ENCODE results near the gene MED17.

MED17 gene

DNA sequence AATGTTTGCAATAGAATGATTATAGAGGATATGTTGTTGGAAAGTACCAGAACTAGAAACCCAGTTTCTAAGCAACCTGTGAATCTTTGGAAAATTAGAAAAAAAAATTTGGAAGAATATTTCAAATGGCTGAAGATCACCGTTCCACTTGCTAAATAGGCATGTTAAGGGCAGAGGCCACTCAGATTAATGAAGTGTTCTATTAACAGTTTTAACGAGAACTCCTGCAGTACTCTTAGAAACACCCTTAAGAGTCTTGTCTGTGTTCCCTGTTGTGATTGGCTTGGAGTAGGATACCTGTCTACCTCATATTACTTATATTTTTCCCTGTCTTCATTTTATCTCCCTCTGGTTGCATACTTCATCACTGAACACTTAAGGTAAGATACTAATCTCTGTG is 38.0 kb upstream of the MED17 start:
- TF ChIP-seq, protein P1, sequence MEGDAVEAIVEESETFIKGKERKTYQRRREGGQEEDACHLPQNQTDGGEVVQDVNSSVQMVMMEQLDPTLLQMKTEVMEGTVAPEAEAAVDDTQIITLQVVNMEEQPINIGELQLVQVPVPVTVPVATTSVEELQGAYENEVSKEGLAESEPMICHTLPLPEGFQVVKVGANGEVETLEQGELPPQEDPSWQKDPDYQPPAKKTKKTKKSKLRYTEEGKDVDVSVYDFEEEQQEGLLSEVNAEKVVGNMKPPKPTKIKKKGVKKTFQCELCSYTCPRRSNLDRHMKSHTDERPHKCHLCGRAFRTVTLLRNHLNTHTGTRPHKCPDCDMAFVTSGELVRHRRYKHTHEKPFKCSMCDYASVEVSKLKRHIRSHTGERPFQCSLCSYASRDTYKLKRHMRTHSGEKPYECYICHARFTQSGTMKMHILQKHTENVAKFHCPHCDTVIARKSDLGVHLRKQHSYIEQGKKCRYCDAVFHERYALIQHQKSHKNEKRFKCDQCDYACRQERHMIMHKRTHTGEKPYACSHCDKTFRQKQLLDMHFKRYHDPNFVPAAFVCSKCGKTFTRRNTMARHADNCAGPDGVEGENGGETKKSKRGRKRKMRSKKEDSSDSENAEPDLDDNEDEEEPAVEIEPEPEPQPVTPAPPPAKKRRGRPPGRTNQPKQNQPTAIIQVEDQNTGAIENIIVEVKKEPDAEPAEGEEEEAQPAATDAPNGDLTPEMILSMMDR (IDR thresholded peaks at IDR 0.05; ENCODE audit: insufficient read depth, low read depth, low read length, missing control alignments), result no peak
- DNase-seq (ENCODE audit: low read depth), result no peak
- H3K4me3 ChIP-seq (ENCODE audit: low read depth, low read length), result no peak overlapping the region

DNA sequence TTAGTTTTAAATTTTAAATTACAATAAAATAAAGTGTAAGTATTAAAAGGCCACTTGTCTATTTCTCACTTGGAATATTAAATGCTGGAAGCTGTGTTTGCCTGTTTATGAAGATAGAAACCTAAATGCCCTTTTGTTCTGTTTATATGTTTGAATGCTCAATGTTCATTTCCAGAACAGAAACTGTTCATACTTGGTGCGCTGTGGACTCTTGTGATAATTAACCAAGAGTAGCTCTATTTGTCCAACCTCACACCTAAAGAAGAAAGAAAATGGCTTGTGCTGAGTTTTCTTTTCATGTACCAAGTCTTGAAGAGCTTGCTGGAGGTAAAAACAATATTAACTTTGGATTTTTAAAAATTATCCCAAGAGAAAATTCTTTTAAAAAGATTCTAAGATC is 37.0 kb upstream of the MED17 start:
- TF ChIP-seq, protein P1 (IDR thresholded peaks at IDR 0.05; ENCODE audit: insufficient read depth, low read depth, low read length, missing control alignments), result no peak
- DNase-seq (ENCODE audit: low read depth), result no peak
- no peak overlapping the region for H3K4me3 ChIP-seq (ENCODE audit: low read depth, low read length)

DNA sequence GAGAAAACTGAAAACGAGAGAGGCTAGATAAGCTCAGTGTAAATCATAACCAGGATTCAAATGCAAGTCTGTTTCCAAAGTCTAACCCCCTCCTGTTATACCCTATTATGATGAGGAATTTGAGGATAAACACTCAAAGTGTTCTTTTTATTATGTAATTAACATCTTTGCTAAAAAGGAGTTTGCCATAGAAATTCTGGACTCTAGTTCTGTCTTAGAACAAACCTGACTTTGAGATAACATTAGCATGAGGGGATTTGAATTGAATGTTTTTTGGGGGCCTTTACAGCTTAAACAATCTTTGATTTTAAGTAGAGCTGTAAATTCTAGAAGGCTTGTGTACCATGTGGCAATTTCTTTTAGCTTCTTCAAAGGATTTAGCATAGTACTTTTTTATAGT is 33.1 kb upstream of the MED17 start:
- H3K4me3 ChIP-seq (ENCODE audit: low read depth, low read length), result no peak overlapping the region
- TF ChIP-seq, protein P1 (IDR thresholded peaks at IDR 0.05; ENCODE audit: insufficient read depth, low read depth, low read length, missing control alignments), result no peak
- no peak for DNase-seq (ENCODE audit: low read depth)

DNA sequence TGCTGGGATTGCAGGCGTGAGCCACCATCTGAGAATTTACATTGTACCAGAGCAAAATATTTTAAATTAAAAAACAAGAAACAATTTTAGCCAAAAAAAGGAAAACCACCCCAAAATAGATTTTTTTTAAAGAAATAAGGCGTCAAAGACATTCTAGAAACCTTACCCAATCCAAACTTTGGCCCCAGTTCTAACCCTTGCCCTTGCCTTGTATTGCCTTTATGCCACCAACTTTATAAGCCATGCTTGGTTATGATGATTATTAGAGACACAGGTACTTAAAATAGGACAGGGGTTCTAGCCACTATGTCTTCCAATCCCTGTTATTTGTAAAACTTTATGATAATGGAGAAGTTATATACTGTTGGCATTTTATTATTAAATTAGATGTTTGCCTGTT is 30.8 kb upstream of the MED17 start:
- TF ChIP-seq, protein P1 (IDR thresholded peaks at IDR 0.05; ENCODE audit: insufficient read depth, low read depth, low read length, missing control alignments), result no peak
- DNase-seq (ENCODE audit: low read depth), result no peak

DNA sequence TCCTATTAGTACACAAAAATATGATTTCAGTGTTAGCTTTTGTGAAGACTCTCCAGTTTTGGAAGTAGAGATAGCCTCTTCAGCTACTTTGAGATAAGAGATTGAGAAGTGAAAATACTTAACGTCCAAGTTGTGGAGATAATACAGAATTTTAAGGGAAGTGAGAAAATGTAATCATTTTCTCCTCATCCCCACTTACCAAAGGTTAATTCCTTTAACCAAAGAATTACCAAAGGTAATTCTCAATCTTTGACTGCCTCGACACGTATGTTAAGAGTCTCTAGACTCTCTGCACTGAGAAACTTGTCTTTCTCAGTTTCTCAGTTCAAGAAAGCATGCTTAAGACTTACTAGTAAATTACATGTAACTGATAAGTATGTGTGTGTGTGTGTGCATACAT is 27.3 kb upstream of the MED17 start:
- no peak overlapping the region for H3K4me3 ChIP-seq (ENCODE audit: low read depth, low read length)
- no peak for DNase-seq (ENCODE audit: low read depth)
- TF ChIP-seq, protein P1 (IDR thresholded peaks at IDR 0.05; ENCODE audit: insufficient read depth, low read depth, low read length, missing control alignments), result no peak

More for the DNA sequence above, 30.8 kb upstream of the MED17 start:
- no peak overlapping the region for H3K4me3 ChIP-seq (ENCODE audit: low read depth, low read length)

DNA sequence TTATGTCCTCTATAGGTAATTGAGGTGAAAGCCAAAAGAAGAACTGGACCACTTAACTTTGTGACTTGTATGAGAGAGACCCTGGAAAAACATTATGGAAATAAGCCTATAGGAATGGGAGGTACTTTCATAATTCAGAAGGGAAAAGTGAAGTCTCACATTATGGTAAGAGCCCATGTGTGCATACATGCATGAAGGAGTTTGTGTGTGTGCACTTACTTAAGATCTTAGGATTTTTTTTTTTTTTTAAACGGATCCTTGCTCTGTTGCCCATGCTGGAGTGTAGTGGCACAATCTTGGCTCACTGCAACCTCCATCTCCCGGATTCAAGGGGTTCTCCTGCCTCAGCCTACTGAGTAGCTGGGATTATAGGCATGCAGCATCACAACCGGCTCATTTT is 26.8 kb upstream of the MED17 start:
- no peak for DNase-seq (ENCODE audit: low read depth)
- no peak overlapping the region for H3K4me3 ChIP-seq (ENCODE audit: low read depth, low read length)

More for the DNA sequence above, 26.8 kb upstream of the MED17 start:
- TF ChIP-seq, protein P1 (IDR thresholded peaks at IDR 0.05; ENCODE audit: insufficient read depth, low read depth, low read length, missing control alignments), result no peak

Measured in GM12865 (cell line).